GM18909 (cell line): ENCODE data around the gene DDX24.

Experiments
- ATAC-seq: cut with Tn5 transposase; IDR thresholded peaks from one replicate; pipeline ENCODE4 v1.9.1; 2021; ENCODE audit warnings: mild to moderate bottlenecking; ENCODE audit not compliant: unreplicated experiment, poor library complexity

DDX24 gene

DNA sequence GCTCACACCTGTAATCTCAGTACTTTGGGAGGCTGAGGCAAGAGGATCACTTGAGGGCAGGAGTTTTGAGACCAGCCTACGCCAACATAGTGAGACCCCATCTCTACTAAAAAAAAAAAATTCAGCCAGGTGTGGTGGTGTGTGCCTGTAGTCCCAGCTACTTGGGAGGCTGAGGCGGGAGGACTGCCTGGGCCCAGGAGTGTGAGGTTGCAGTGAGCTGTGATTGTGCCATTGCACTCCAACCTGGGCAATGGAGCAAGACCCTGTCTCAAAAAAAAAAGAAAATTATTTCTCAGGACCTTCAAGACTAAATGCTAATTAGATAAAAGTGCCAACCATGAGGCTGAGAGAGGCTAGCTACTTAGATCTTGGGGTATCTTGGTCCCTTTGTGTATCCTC is 31.4 kb downstream of the DDX24 start:
- ATAC-seq: no peak

DNA sequence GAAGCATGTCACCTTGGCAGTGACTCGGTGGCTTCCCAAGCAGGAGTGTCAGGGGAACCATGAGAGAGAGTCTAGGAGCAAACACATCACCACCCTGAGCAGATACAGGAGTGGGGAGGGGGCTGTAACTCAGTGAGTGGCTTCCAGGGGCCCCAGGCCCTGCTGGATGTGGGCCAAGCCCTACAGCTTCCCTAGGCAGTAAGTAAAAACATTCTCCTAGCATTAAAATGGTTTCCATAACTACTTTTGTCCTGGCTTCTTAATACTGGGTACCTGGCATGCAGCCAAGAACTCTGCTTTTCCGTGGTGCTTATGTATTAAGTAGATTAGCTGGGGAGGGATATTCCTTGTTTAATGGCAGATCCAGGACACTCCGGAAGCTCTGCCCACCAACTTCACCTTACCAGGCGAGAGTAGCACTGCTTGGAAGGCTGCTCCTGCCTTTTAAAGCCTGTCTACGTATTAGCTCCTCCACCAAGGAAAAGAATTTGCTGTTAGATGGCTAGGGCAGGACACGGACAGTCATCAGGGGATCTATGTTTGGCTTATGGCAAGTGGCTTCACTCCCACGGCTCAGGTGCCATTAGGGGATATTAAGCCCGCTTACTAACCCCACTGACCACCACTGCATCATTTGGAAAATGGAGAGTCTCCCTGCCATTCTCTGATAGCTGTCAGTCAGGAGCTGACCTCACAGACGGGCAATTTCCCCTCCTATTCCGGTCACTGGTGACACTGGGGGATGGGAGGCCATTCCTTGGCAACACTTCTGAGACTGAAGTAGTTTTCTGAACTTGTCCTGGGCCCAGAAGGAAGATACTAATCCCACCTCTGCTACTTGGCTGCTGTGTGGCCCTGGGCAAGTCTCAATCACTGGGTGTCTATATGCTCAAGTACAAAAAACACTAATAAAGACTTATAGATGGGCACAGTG is 32.0 kb downstream of the DDX24 start:
- no peak for ATAC-seq

DNA sequence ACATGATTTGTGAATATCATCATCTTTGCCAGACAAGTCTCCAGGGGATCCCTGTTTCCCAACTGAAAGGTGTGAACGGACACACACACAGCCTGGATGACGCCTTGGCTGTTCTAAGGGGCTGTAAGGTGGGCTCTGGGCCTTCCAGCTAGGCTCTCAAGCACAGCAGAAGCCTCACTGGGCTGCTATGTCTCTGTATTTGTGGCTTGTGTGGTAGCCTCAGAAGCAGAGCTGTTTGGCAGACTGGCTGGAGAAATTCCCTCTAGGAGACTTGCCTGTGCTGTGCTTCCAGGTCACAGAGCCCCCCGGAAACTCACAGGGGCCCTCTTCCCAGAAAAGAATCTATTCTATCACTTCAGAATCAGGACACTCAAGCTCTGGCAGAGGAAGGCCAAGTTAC is 33.4 kb downstream of the DDX24 start:
- ATAC-seq: no peak

DNA sequence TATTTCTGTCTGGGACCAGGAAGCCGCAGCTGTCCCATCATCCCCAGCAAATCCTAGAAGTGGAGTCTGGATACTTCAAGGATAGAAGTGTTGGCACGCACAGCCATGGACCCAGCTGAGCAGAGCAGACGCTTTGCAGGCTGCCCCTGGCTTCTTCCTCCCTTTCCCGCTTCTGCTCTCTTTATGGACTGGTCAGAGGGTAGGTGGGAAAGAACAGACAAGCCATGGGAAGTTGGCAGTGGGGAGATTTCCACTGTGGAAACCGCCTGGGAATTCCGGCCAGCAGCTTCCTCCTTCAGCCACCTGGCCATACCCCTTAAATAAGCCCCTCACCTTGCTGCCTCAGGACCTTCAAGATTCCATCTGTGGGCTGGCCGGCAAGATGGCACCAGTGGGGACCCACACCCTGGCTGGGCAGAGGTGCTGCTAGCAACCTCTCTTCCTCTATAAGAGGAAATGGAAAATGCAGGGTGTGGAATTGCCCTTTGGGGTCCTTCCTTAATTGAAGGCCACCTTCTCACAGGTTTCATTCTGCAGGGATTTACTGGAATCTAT is 34.2 kb downstream of the DDX24 start:
- ATAC-seq: no peak

DNA sequence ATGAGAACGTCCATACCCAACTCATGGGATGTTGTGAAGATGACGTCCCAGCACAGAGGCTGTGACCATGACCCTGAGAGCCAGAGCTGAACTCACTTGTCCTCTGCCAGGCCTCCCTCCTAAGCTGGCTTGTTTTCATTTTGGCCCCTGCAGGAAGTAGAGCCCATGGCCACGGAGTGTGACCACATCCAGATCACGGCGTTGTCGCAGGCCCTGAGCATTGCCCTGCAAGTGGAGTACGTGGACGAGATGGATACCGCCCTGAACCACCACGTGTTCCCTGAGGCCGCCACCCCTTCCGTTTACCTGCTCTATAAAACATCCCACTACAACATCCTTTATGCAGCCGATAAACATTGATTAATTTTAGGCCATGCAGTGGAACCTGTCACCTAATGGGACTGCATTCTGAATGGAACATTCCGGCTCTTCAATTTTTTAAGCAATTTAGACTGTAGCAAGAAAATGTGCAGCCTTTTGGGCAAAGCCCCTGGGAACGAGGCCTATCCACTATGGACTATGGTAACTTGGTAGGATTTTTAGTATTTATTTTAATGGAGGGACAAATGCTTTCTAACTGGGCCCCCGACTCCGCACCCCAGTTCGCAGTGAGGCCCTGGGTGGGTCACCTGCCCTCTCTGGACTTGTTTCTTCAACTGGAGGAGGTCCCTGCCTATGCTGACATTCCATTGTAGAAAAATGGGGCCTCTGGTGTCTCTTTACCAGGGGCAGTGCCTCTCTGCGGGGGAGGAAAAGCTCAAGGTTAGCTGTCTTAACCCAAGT is 35.2 kb downstream of the DDX24 start:
- ATAC-seq: no peak

DNA sequence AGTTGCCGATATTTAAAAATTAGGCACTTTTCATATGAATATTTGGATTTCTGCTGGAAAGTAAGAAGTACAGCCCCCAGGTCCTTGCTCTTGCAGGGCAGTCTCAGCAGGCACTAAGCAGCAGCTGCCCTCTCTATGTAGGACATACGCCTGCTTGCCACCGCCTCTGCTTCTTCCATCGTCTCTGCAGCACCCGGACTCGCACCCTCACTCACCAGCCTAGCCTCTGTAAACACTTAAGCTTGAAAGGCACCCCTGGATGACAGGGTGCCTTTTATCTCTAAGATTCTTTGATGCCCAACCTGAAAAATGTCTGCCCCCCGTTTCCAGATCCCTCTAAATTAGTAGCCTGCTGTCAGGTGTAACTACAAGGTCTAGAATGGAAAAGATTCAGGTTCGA is 35.9 kb downstream of the DDX24 start:
- ATAC-seq: no peak

DNA sequence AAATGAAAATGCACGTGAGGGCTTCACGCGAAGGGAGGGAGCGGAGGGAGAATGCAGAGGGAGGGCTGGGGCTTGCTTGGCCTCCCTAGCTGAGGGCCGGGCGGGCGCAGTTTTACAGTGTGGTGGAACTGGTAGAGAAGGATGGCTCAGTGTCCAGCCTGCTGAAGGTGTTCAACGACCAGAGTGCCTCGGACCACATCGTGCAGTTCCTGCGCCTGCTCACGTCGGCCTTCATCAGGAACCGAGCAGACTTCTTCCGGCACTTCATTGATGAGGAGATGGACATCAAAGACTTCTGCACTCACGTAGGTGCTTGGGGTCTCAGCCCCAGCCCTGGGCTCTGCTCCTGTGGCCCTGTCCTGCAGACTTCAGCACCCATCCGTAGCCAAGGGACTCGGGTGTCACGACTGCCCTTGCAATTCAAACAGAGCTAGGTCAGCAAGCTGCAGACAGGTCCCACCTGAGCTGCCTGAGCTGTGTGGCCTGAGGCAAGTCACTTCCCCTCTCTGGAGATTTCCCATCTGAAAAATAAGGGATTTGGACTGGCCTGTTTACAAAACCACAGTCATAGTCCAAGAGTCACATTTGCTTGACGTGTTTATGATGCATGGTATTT is 36.4 kb downstream of the DDX24 start:
- no peak for ATAC-seq

DNA sequence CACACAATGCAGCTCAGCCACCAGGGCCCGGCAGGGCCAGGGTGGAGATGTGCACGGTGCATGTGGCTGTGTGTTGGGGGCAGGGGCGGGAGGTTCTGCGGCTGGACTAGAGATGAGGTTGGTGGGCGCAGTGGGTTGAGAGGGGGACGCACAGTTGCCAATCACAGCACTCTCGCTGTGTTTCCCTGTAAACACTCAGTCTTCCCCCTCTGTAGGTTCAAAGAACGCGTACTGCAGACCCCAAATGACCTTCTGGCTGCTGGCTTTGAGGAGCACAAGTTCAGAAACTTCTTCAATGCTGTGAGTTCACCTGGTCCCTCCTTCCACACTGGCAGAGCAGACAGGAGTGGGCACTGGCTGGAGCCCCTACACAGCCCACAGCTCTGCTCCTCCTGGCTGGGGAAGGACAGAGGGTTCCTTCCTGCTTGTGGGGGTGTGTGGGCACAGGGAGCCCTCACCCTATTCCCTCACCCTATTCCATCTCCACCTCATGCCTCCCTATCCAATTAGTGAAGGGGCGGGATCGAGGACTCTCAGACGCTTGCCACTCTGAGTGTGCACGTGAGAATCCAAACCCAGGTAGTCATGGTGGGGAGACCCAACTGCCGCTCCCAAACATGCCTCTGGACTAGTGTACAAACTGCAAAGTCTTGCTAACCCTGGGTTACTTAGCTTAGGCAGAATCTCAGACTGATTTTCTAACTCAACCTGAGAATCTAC is 37.1 kb downstream of the DDX24 start:
- no peak for ATAC-seq

DNA sequence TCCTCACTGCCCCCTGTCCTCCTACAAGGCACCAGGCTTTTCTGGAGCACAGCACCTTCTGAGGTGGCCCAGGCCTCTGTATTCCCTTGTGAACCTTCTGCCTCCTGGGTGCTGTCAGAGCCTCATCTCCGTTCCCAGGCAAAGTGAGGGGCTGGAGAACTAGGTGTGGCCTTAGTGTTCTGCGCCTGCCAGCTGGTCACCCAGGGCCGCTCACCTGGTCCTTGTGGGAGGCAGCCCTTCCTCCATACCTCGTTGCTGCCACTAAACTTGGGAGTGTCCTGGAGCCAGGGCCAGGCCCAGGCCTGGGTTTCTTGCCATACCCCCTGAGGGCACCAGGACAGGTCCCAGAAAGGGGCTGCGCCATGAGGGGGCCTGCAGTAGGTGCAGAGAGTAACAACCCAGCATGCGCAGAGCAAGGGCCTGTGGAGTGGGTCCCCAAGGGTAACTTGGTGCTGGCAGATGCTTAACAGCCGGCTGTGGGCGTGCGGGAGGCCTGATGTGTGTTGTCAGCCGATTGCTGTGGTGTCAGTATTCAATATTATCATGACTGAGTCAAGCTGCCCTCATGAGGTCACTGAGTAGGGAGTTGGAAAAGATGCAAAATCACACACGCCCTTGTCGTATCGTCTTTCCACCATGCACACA is 37.8 kb downstream of the DDX24 start:
- no peak for ATAC-seq

DNA sequence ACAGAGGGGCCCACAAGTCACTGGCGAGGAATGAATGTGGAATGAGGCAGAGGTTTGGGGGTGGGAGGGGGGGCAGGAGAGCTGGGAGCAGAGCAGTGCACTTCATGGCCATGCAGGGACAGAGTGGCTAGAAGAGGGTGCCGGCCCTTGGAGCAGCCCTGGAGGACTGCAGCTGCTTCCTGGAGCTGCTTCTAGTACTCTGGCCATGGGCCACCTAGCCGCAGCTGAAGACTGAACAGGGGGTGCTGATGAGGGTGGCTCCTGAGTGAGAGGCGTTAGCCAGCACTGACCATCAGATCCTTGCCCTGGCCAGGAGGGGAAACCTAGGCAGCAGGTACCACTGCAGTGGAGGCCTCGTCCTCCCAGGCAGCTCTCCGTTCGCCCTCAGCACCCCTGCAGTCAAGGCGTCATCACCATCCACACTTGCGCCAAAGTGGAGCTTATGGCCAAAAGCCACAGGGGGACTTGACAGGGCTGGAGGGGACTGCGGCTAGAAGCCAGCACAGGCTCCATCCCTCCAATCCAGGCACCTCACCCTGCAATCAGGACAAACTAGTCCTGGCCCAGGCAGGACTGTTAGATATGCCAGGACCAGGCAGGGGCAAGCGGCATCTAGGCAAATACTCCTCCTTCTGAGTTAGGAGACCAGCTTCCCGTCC is 38.4 kb downstream of the DDX24 start:
- no peak for ATAC-seq

DNA sequence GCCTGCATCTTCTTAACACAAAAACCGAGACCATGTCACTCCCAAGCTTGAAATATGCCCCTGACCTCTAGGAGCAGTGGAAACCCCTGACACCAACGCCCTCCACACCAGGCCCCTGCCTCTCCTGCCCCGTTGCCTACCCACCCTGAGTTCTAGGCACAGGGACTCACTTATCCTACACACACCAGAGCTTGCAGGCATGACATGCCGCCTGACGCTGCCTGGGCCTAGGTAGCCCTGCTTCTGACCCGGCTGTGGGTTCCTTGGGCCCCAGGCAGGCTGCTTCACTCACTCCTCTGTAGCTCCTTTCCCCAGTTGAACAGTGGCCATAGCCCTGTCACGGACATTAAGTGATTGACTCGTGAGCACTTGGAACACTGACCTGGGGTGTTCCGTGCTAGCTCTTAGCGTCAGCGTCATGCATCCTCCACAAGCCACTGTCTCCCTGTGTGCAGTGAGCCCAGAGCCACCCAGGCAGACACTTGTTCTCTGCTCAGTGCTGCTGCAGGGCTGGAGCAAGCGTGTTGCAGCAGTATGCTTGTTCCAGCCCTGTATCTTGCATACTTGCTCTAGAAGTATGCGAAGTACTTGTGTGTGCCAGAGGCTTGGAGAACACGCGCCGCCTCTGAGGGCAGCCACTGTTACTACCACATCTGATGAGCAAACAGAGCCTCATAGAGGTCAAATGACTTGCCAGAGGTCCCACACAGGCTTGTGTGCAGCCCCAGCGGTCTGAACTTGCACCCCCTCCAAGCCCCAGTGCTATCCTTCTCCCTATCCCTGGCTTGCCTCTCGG is 39.3 kb downstream of the DDX24 start:
- ATAC-seq: no peak

DNA sequence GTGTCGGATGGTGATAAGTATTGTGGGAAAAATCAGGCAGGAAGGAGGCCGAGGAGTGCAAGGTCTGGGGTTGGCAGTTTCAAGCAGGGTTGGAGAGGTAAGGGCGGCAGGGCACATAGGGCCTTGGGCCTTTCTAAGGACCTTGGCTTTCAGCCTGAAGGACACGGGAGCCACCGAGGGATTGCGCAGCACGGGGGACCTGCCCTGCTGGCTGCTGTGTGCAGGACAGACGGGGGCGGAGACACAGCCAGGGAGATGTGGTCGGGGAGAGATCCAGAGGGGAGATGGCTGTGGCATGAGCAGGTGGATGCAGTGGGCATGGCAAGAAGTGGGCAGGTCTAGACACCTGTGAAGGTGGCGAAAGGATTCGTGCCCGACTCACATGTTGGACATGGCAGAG is 40.2 kb downstream of the DDX24 start:
- ATAC-seq: no peak

DNA sequence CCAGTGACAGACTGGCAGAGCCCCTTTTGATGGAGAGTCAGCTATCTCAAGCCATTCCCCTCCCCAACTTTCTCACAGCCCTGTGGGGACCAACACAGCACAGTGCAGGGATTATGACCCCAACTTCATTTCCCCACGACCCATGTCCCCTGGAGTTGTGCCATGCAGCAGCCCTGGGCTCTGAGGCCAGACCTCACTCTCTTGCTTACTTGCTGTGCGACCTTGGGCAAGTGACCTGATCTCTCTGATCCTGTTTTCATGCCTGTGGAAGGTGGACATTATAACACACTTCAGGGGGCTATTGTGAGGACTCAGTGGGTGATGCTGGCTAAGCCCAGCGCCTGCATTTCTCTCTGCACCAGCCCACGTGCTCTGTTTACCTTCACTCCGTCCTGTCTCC is 40.8 kb downstream of the DDX24 start:
- ATAC-seq: no peak

DNA sequence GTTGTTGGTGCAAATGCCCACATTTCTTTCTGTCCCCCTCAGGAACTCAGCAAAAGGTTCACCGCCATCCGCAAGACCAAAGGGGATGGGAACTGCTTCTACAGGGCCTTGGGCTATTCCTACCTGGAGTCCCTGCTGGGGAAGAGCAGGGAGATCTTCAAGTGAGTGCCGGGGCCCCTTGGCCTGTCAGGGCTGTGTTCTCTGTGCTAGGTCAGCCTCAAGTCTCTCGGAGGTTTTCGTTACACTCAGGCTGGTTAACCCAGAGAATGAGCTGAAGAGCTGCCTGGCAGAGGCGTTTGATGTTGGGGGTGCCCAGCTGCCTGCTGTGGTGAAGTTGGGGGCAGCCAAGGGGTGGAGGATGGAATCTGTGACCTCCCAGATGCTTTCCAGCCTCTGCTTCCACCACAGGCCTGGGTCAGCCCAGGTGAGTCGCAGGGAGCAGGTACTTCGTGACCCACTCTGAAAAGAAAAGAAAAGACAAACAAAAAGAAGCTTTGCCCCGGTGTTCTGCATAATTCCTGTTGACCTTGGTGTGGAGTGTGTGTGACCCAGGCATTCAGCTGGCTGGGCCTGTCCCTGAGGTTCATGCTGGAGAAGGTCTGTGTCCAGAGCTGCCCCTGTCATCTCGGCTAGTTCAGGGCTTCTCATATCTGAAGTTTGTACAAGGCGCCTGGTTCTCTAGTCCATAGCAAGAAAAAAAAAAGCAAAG is 41.9 kb downstream of the DDX24 start:
- ATAC-seq: no peak

DNA sequence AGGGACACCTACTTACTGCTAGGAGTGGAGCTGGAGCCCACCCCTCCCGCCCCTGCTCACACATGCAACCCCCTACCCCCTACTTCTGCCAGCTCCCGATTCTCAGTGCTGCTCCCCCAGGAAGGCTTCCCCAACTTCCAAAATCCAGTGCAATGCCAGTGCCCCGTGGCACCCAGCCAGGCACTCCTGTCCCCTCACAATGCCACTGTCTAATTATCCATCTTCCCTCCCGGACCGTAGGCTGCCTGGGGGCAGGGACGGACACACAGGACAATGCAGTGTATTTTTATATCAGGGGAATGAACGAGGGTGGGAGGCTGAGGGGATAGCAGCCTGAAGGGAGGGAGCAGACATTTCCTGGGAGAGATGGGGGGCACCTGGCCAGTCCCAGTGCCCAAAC is 42.5 kb downstream of the DDX24 start:
- no peak for ATAC-seq

DNA sequence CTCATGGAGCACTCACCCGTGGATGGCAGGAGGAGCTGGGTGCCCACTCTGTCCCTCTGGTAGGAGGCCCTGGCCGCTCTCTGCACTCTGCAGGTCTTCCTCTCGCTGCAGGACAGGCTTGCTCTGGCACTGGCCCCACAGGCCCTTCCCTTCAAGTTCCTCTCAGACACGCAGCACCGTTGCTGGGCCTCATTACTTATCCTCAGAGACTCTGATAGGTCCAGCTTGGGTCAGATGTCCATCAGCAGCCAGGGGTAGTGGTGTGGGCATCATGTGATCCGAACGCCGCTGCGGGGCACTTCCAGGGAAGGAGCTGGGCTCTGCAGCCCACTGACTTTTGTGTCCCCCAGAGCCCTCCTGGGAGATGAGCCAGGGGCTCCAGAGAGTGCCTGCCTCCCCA is 43.0 kb downstream of the DDX24 start:
- no peak for ATAC-seq

DNA sequence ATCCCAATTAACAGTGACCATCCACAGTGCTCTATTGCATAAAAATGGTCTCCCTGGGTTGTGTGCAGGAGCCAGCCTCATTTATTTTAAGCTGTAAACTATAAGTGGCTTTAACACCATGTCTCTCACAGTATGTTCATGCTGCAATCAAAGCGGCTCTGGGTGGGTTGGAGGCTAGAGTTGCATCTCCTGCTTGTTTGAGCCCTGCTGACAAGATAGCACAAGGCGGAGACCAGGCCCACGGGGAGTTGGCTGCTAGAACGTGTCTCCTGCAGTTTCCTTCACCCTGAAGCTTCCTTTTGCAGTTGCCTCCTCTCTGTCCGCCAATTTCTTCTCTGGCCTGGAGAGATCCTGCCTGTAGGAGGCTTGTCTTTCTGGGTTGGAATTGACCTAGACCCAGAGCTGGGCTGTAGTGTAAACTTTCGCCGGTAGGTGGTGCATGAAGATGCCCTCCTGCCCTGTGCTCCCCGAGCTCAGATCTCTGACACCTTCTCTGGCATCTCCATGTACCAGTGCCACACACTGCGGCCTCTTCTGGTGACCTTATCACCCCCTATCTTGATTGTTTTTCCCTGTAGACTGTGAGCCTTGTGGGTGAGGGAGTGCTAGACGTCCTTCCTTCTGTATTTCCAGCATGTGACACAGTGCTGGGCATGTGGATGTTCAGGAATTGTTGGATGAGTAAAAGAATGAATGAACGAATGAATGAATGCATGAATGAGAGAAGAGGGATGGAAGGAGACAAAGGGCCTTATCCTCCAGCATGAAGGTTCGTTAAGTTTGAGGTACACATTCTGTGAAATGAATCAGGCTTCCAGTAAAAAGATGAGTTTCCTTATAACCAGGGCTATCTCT is 44.5 kb downstream of the DDX24 start:
- ATAC-seq: peak; percentile 88
